ENCODE measurements around the gene RGS9BP.
"Not testable (repeated sequence)": the region's sequence is repeated elsewhere in the genome, so short reads cannot be mapped to it uniquely, and the experiment has no call there.

The RGS9BP gene

GRCh38 chr19:32675720-32676185 lies at the start of gene RGS9BP:
RGS9BP (plus strand) TSS chr19:32675848; CDS start chr19:32676264, 416 bp downstream.
- FAIRE-seq, result no peak
- DNase-seq (ENCODE audit: low spot score), result peak; percentile 89

- FAIRE-seq (no peak), DNase-seq (ENCODE audit: low spot score) (no peak)
Observed at GRCh38 chr19:32626969-32627368, 48.7 kb upstream of the RGS9BP start.

- DNase-seq (ENCODE audit: low spot score), result no peak
- FAIRE-seq, result no peak
Observed at GRCh38 chr19:32627714-32628270, 47.9 kb upstream of the RGS9BP start.

GRCh38 chr19:32630338-32630737 lies 45.3 kb upstream of the RGS9BP start:
- FAIRE-seq, result no peak
- no peak for DNase-seq (ENCODE audit: low spot score)

- no peak for DNase-seq (ENCODE audit: low spot score)
- no peak for FAIRE-seq
Observed at GRCh38 chr19:32631381-32631780, 44.3 kb upstream of the RGS9BP start.

GRCh38 chr19:32637480-32637879 lies 38.2 kb upstream of the RGS9BP start:
- no peak for FAIRE-seq
- no peak for DNase-seq (ENCODE audit: low spot score)

GRCh38 chr19:32638625-32639024 lies 37.0 kb upstream of the RGS9BP start:
- DNase-seq (ENCODE audit: low spot score) (no peak), FAIRE-seq (no peak)

- no peak for FAIRE-seq
- no peak for DNase-seq (ENCODE audit: low spot score)
Observed at GRCh38 chr19:32642771-32643170, 32.9 kb upstream of the RGS9BP start.

GRCh38 chr19:32646556-32646955 lies 29.1 kb upstream of the RGS9BP start:
- no peak for FAIRE-seq
- DNase-seq (ENCODE audit: low spot score), result no peak

- DNase-seq (ENCODE audit: low spot score) (no peak), FAIRE-seq (no peak)
Observed at GRCh38 chr19:32647361-32647760, 28.3 kb upstream of the RGS9BP start.

GRCh38 chr19:32649751-32650150 lies 25.9 kb upstream of the RGS9BP start:
- DNase-seq (ENCODE audit: low spot score), result no peak
- no peak for FAIRE-seq

- no peak for FAIRE-seq
- DNase-seq (ENCODE audit: low spot score), result no peak
Observed at GRCh38 chr19:32650671-32651070, 25.0 kb upstream of the RGS9BP start.

GRCh38 chr19:32651729-32652140 lies 23.9 kb upstream of the RGS9BP start:
- DNase-seq (ENCODE audit: low spot score), result no peak
- no peak for FAIRE-seq

GRCh38 chr19:32652331-32652730 lies 23.3 kb upstream of the RGS9BP start:
- not testable (repeated sequence) for DNase-seq (ENCODE audit: low spot score); FAIRE-seq

- DNase-seq (ENCODE audit: low spot score), result no peak
- no peak for FAIRE-seq
Observed at GRCh38 chr19:32652894-32653598, 22.6 kb upstream of the RGS9BP start.

GRCh38 chr19:32653599-32653915 lies 22.1 kb upstream of the RGS9BP start:
- no peak for FAIRE-seq
- no peak for DNase-seq (ENCODE audit: low spot score)

GRCh38 chr19:32656379-32656778 lies 19.3 kb upstream of the RGS9BP start:
- not testable (repeated sequence) for FAIRE-seq

GRCh38 chr19:32658075-32658474 lies 17.6 kb upstream of the RGS9BP start:
- no peak for DNase-seq (ENCODE audit: low spot score)
- FAIRE-seq, result no peak

More at GRCh38 chr19:32656379-32656778, 19.3 kb upstream of the RGS9BP start:
- not testable (repeated sequence) for DNase-seq (ENCODE audit: low spot score)

- no peak for FAIRE-seq
- DNase-seq (ENCODE audit: low spot score), result no peak
Observed at GRCh38 chr19:32658527-32658926, 17.1 kb upstream of the RGS9BP start.

- DNase-seq (ENCODE audit: low spot score) (no peak), FAIRE-seq (no peak)
Observed at GRCh38 chr19:32661318-32661717, 14.3 kb upstream of the RGS9BP start.

GRCh38 chr19:32662186-32662585 lies 13.5 kb upstream of the RGS9BP start:
- FAIRE-seq (no peak), DNase-seq (ENCODE audit: low spot score) (no peak)

GRCh38 chr19:32666084-32666483 lies 9.6 kb upstream of the RGS9BP start:
- no peak for DNase-seq (ENCODE audit: low spot score)
- FAIRE-seq, result no peak

GRCh38 chr19:32669310-32669709 lies 6.3 kb upstream of the RGS9BP start:
- no peak for DNase-seq (ENCODE audit: low spot score)
- no peak for FAIRE-seq
